H1 (cell line): ENCODE results near the gene LRBA. TPM values are rescaled to one million over a fixed set of nuclear protein-coding genes. Genes with fewer than 3 reads are reported as not detected.

ENCODE experiments used
- CTCF ChIA-PET: fragments of 300-600 bp; sonication (Branson Sonifier 250); formaldehyde crosslinking; loops from one replicate; lab custom pipeline; 2021; ENCODE audit not compliant: partially characterized antibody; lab: Charles Lee
- POLR2A ChIA-PET: fragments of 300-600 bp; sonication (Branson Sonifier 250); formaldehyde crosslinking; loops from one replicate; lab custom pipeline; 2021; ENCODE audit warnings: inconsistent platforms; ENCODE audit not compliant: partially characterized antibody; lab: Charles Lee
- DNase-seq, 2 experiments: peaks; one replicate each; pipeline versions ENCODE4 v3.0.0 to v3.0.0-alpha.2; 2010 to 2022; ENCODE audit warnings: low spot score in 2 of 2, low read depth in 1 of 2, mixed read lengths in 1 of 2
- FAIRE-seq: peaks from 2 replicates; lab custom pipeline; 2011; peaks lifted over from hg19 to GRCh38; lab: Jason Lieb, UNC
- H2AFZ ChIP-seq: 2 replicates; pipeline ENCODE4 v1.8.1; 2012; ENCODE audit warnings: low read length, inconsistent platforms
- H2AK5ac ChIP-seq: 2 replicates; pipeline ENCODE4 v1.6.1; 2013; ENCODE audit warnings: low read depth, low read length
- H2BK120ac ChIP-seq: replicated peaks from 2 replicates; pipeline ENCODE3; 2013; ENCODE audit warnings: low read depth, low read length, inconsistent platforms
- H2BK12ac ChIP-seq: 2 replicates; pipeline ENCODE4 v1.6.1; 2013; ENCODE audit warnings: low read depth, low read length
- H2BK15ac ChIP-seq: 2 replicates; pipeline ENCODE4 v1.6.1; 2013; ENCODE audit warnings: low read length
- H2BK20ac ChIP-seq: 2 replicates; pipeline ENCODE4 v1.6.1; 2013; ENCODE audit warnings: low read length
- H2BK5ac ChIP-seq: 2 replicates; pipeline ENCODE4 v1.6.1; 2013; ENCODE audit warnings: low read depth, low read length
- H3K14ac ChIP-seq: 2 replicates; pipeline ENCODE4 v1.6.1; 2013; ENCODE audit warnings: inconsistent platforms; ENCODE audit not compliant: insufficient read length
- H3K18ac ChIP-seq: 2 replicates; pipeline ENCODE4 v1.6.1; 2013; ENCODE audit warnings: low read length; ENCODE audit errors: extremely low read depth
- H3K23ac ChIP-seq: 2 replicates; pipeline ENCODE4 v1.6.1; 2013; ENCODE audit warnings: inconsistent platforms; ENCODE audit not compliant: insufficient read length
- H3K23me2 ChIP-seq: 2 replicates; pipeline ENCODE4 v1.6.1; 2013; ENCODE audit warnings: low read depth, low read length
- H3K27ac ChIP-seq: 2 replicates; pipeline ENCODE4 v1.6.1; 2011; ENCODE audit warnings: low read depth, low read length, inconsistent platforms
- H3K27me3 ChIP-seq, 4 experiments: replicated peaks in 1 of 4; 1 replicate in 1 of 4; 2 replicates in 3 of 4; pipeline versions ENCODE4 v1.6.1 to v1.8.1; 2011 to 2013; ENCODE audit warnings: low read length in 3 of 4, mild to moderate bottlenecking in 3 of 4, inconsistent platforms in 2 of 4, mixed read lengths in 2 of 4, moderate library complexity in 1 of 4; ENCODE audit not compliant: control insufficient read depth in 3 of 4, insufficient read depth in 3 of 4; ENCODE audit errors: extremely low read depth in 1 of 4
- H3K36me3 ChIP-seq, 4 experiments: 2 replicates each; pipeline versions ENCODE4 v1.6.1 to v1.8.1; 2011 to 2013; ENCODE audit warnings: mild to moderate bottlenecking in 4 of 4, low read length in 3 of 4, moderate library complexity in 2 of 4, control low read depth in 1 of 4, inconsistent platforms in 1 of 4; ENCODE audit not compliant: insufficient read depth in 4 of 4, control insufficient read depth in 2 of 4
- H3K4ac ChIP-seq: replicated peaks from 2 replicates; pipeline ENCODE3; 2013; ENCODE audit warnings: low read length, low read depth, mixed read lengths, inconsistent platforms; ENCODE audit not compliant: insufficient read length
- H3K4me1 ChIP-seq, 4 experiments: replicated peaks in 1 of 4; 1 replicate in 1 of 4; 2 replicates in 3 of 4; pipeline versions ENCODE4 v1.6.1 to v1.8.1; 2011 to 2013; ENCODE audit warnings: low read length in 3 of 4, inconsistent platforms in 2 of 4, mixed read lengths in 1 of 4; ENCODE audit not compliant: insufficient read depth in 4 of 4, control insufficient read depth in 3 of 4
- H3K4me2 ChIP-seq, 2 experiments: 2 replicates each; pipeline versions ENCODE4 v1.6.1 to v1.8.1; 2011 to 2013; ENCODE audit warnings: low read depth in 2 of 2, low read length in 2 of 2, control low read depth in 1 of 2, inconsistent platforms in 1 of 2, mild to moderate bottlenecking in 1 of 2; ENCODE audit not compliant: insufficient read depth in 1 of 2
- H3K4me3 ChIP-seq, 4 experiments: fragments of 200-600, 300-600 bp in 1 of 4; sonication (generic), shearing (Covaris generic), sonication (Bioruptor Twin) in 1 of 4; 2 replicates each; pipeline versions ENCODE4 v1.5.1 to v1.8.1; 2011 to 2016; ENCODE audit warnings: low read length in 4 of 4, low read depth in 3 of 4, control low read depth in 2 of 4, inconsistent platforms in 2 of 4, mild to moderate bottlenecking in 2 of 4, mixed read lengths in 1 of 4, moderate library complexity in 1 of 4; ENCODE audit not compliant: insufficient read depth in 2 of 4; ENCODE audit errors: extremely low read depth in 1 of 4
- H3K56ac ChIP-seq: replicated peaks from 2 replicates; pipeline ENCODE3; 2013; ENCODE audit warnings: low read depth, mild to moderate bottlenecking, mixed read lengths, low read length, inconsistent platforms; ENCODE audit not compliant: insufficient read length
- H3K79me1 ChIP-seq: 2 replicates; pipeline ENCODE4 v1.6.1; 2013; ENCODE audit warnings: low read depth, low read length, control low read depth
- H3K79me2 ChIP-seq, 2 experiments: 2 replicates each; pipeline versions ENCODE4 v1.6.1 to v1.8.1; 2012 to 2013; ENCODE audit warnings: low read length in 2 of 2, mild to moderate bottlenecking in 2 of 2, inconsistent platforms in 1 of 2; ENCODE audit not compliant: insufficient read depth in 2 of 2, control insufficient read depth in 1 of 2
- H3K9ac ChIP-seq, 4 experiments: replicated peaks in 1 of 4; 1 replicate in 1 of 4; 2 replicates in 3 of 4; pipeline versions ENCODE4 v1.6.1 to v1.8.1; 2011 to 2013; ENCODE audit warnings: low read depth in 3 of 4, low read length in 3 of 4, control low read depth in 2 of 4, mild to moderate bottlenecking in 2 of 4, moderate library complexity in 2 of 4, inconsistent platforms in 1 of 4; ENCODE audit errors: extremely low read depth in 1 of 4
- H3K9me3 ChIP-seq, 2 experiments: 2 replicates each; pipeline versions ENCODE4 v1.6.1 to v1.8.1; 2012 to 2013; ENCODE audit warnings: mild to moderate bottlenecking in 2 of 2, moderate library complexity in 2 of 2, control low read depth in 1 of 2, inconsistent platforms in 1 of 2, low read depth in 1 of 2, low read length in 1 of 2, mixed read lengths in 1 of 2; ENCODE audit not compliant: insufficient read depth in 2 of 2
- H4K20me1 ChIP-seq, 2 experiments: replicated peaks in 1 of 2; 2 replicates each; pipeline versions ENCODE3 to v1.8.1; 2011 to 2013; ENCODE audit warnings: inconsistent platforms in 2 of 2, low read length in 2 of 2, mild to moderate bottlenecking in 1 of 2; ENCODE audit not compliant: insufficient read depth in 2 of 2, control insufficient read depth in 1 of 2
- H4K5ac ChIP-seq: 2 replicates; pipeline ENCODE4 v1.6.1; 2013; ENCODE audit warnings: low read length, low read depth, mixed read lengths, inconsistent platforms; ENCODE audit not compliant: insufficient read length
- H4K8ac ChIP-seq: 2 replicates; pipeline ENCODE4 v1.8.0; 2013; ENCODE audit warnings: mild to moderate bottlenecking, moderate library complexity, low read length, inconsistent platforms; ENCODE audit not compliant: insufficient read depth; ENCODE audit errors: extremely low read depth
- H4K91ac ChIP-seq: replicated peaks from 2 replicates; pipeline ENCODE3; 2013; ENCODE audit warnings: low read length, mixed read lengths, inconsistent platforms; ENCODE audit not compliant: insufficient read length
- CBX5 ChIP-seq: fragments of 300-800, 300-1000 bp; sonication (generic); IDR thresholded peaks from 2 replicates; pipeline ENCODE4 v1.7.1; 2016; ENCODE audit warnings: antibody characterized with exemption, low read length, low read depth
- CHD1 ChIP-seq: IDR thresholded peaks from 2 replicates; pipeline ENCODE4 v1.6.1; 2012; ENCODE audit warnings: low read depth, low read length, improper control_type of control experiment
- CHD2 ChIP-seq: IDR thresholded peaks from 2 replicates; pipeline ENCODE4 v1.6.1; 2012; ENCODE audit warnings: low read length, improper control_type of control experiment
- KDM5A ChIP-seq: fragments of 200-600 bp; IDR thresholded peaks from 2 replicates; pipeline ENCODE4 v1.7.1; 2012; ENCODE audit warnings: mild to moderate bottlenecking, low read length, inconsistent platforms, mixed read lengths
- RFX5 ChIP-seq: IDR thresholded peaks from 2 replicates; pipeline ENCODE4 v1.6.1; 2011; ENCODE audit warnings: low read depth, low read length, improper control_type of control experiment, borderline replicate concordance
- RXRA ChIP-seq: IDR thresholded peaks from 2 replicates; pipeline ENCODE4 v1.6.1; 2011; ENCODE audit warnings: low read depth, mild to moderate bottlenecking, low read length, moderate library complexity; ENCODE audit not compliant: insufficient read depth
- SP2 ChIP-seq: IDR thresholded peaks from 2 replicates; pipeline ENCODE4 v1.6.1; 2012; ENCODE audit warnings: mild to moderate bottlenecking, low read length, inconsistent platforms
- YY1 ChIP-seq: IDR thresholded peaks from 2 replicates; pipeline ENCODE4 v1.6.1; 2011; ENCODE audit warnings: low read depth, mild to moderate bottlenecking, low read length
- WGBS, 2 experiments: shearing (Covaris generic) in 1 of 2; methylation state at CpG; one replicate each; pipeline versions ENCODE4 v1.1.6 to v1.1.7; 2013 to 2015; ENCODE audit warnings: low lambda C conversion rate in 2 of 2, mixed read lengths in 2 of 2, inconsistent platforms in 1 of 2, low coverage in 1 of 2, missing lambda C conversion rate in 1 of 2; ENCODE audit not compliant: insufficient replicate concordance in 2 of 2, insufficient coverage in 1 of 2, insufficient read length in 1 of 2; ENCODE audit errors: extremely low coverage in 1 of 2, missing lambda C conversion rate in 1 of 2; 5-methylcytosine and 5-hydroxymethylcytosine counted together
- polyA plus RNA-seq, 7 experiments: library from polyadenylated mRNA; depleted of rRNA in 3 of 7; stranded (reverse) in 5 of 7; unstranded in 2 of 7; fragments of >200 nt in 5 of 7; fragments of 200-250 nt in 2 of 7; gene quantifications; 1 replicate in 5 of 7; 2 replicates in 1 of 7; 4 replicates in 1 of 7; pipeline versions ENCODE4 v1.2.1 to v1.2.3, GENCODE V29; 2011 to 2013; ENCODE audit warnings: missing spikeins in 2 of 7, mixed read lengths in 2 of 7
- total RNA-seq: library from RNA; stranded (reverse); fragmentation: NEBNext Ultra II Directional; extraction: Animal tissue kit (Norgen Biotek cat#: 25700); gene quantifications from 2 replicates; pipeline ENCODE4 v1.2.1, GENCODE V29; 2021
- TF ChIP-seq, protein P1 (sequence below): IDR thresholded peaks from 2 replicates; pipeline ENCODE4 v1.6.1; 2012; ENCODE audit warnings: inconsistent platforms
- TF ChIP-seq, protein P2 (sequence below): IDR thresholded peaks from 2 replicates; pipeline ENCODE4 v1.6.1; 2012; ENCODE audit warnings: inconsistent platforms
- TF ChIP-seq, protein P3 (sequence below): IDR thresholded peaks from 2 replicates; pipeline ENCODE4 v1.6.1; 2012; ENCODE audit warnings: low read length, inconsistent platforms

The LRBA gene
- total and polyA plus RNA-seq, 2 of the 8 experiments (the other 6 are each of a cell fraction or from before 2014, with no cell fraction given) = 54.6 to 83.2 TPM

- H3K79me1 ChIP-seq = no peaks in the 10 kb centered on the region; the same call in 1 of the 2 replicates
- H3K14ac ChIP-seq = no peak overlapping the region
- ChIA-PET POLR2A (interaction anchor here (1.1 to 5.9 kb wide), 5 partner anchors 9 to 87 kb away, joined by 3 to 44 read pairs (median 5); partner anchors contain the start of gene RPS3A), CTCF (interaction anchor here (0.6 to 1.2 kb wide), 3 partner anchors 37 to 183 kb away, joined by 3 to 4 read pairs (median 3); no protein-coding TSS in a partner anchor)
- H2BK12ac ChIP-seq = no peak overlapping the region
- peak overlapping the region; percentile 63 to 89; a peak in 3 of 4 replicates for H3K4me2 ChIP-seq
- H3K79me2 ChIP-seq = peaks cover 9 to 64% of the 10 kb centered on the region in 2 experiments
- H4K20me1 ChIP-seq = peaks cover 0 to 2% of the 10 kb centered on the region in 2 experiments
- no peak overlapping the region for H2BK5ac ChIP-seq
- no peak overlapping the region for H4K5ac ChIP-seq
- WGBS, 2 experiments = 90% methylated on average over 2 of the region's 2 CpGs; no CpG with 5 or more reads in 1 of the 2 experiments
- H3K23me2 ChIP-seq = peaks cover 6% of the 10 kb centered on the region
- H4K91ac ChIP-seq = no peak overlapping the region
- no peak overlapping the region for H2BK20ac ChIP-seq
- no peak overlapping the region for H2BK15ac ChIP-seq
- H2BK120ac ChIP-seq = no peak overlapping the region
- peak overlapping the region; percentile 38 to 99 (median 82); a peak in 3 of 8 replicates for H3K4me3 ChIP-seq
- no peak overlapping the region for H3K27ac ChIP-seq
- no peak overlapping the region; a peak in 1 of 7 replicates for H3K9ac ChIP-seq
- no peak overlapping the region for H3K23ac ChIP-seq
- DNase-seq (no peak), FAIRE-seq (no peak)
- no peak overlapping the region for H2AK5ac ChIP-seq
- no peaks in the 10 kb centered on the region for H3K9me3 ChIP-seq
- H4K8ac ChIP-seq = no peak overlapping the region
- H3K56ac ChIP-seq = no peak overlapping the region
- no peak overlapping the region for H3K4ac ChIP-seq
- peaks cover 0 to 2% (median 0%) of the 10 kb centered on the region in 4 experiments; a peak in 1 of 7 replicates for H3K4me1 ChIP-seq
- H3K18ac ChIP-seq = no peak overlapping the region
- H3K36me3 ChIP-seq = peaks cover 0 to 4% (median 1%) of the 10 kb centered on the region in 4 experiments; a peak in 1 of 8 replicates
- no peak overlapping the region for H2AFZ ChIP-seq
- H3K27me3 ChIP-seq = no peaks in the 10 kb centered on the region
- TF ChIP-seq SP2 = no peak
- no peak for TF ChIP-seq RFX5
- TF ChIP-seq, protein P1, sequence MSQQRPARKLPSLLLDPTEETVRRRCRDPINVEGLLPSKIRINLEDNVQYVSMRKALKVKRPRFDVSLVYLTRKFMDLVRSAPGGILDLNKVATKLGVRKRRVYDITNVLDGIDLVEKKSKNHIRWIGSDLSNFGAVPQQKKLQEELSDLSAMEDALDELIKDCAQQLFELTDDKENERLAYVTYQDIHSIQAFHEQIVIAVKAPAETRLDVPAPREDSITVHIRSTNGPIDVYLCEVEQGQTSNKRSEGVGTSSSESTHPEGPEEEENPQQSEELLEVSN = no peak
- TF ChIP-seq, protein P2, sequence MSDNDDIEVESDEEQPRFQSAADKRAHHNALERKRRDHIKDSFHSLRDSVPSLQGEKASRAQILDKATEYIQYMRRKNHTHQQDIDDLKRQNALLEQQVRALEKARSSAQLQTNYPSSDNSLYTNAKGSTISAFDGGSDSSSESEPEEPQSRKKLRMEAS = no peak
- TF ChIP-seq CHD1 = no peak
- no peak for TF ChIP-seq CHD2
- TF ChIP-seq, protein P3, sequence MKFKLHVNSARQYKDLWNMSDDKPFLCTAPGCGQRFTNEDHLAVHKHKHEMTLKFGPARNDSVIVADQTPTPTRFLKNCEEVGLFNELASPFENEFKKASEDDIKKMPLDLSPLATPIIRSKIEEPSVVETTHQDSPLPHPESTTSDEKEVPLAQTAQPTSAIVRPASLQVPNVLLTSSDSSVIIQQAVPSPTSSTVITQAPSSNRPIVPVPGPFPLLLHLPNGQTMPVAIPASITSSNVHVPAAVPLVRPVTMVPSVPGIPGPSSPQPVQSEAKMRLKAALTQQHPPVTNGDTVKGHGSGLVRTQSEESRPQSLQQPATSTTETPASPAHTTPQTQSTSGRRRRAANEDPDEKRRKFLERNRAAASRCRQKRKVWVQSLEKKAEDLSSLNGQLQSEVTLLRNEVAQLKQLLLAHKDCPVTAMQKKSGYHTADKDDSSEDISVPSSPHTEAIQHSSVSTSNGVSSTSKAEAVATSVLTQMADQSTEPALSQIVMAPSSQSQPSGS = no peak
- TF ChIP-seq RXRA = no peak
- no peak for TF ChIP-seq CBX5
- no peak for TF ChIP-seq KDM5A
- TF ChIP-seq YY1 = no peak
Measured at GRCh38 chr4:151012376-151012775, 2.7 kb downstream of the LRBA start.
